NCI-H128 (cell line): ENCODE results near the gene PLEK2.

Source experiments
- DNase-seq: peaks from one replicate; lab custom pipeline; 2025; ENCODE audit not compliant: unreplicated experiment; lab: John Stamatoyannopoulos, UW

The PLEK2 gene

GRCh38 chr14:67405771-67406170, 6.2 kb downstream of the PLEK2 start:
- no peak for DNase-seq

GRCh38 chr14:67400434-67400833, 11.5 kb downstream of the PLEK2 start:
- DNase-seq: no peak

- DNase-seq: no peak
Observed at GRCh38 chr14:67397536-67397935, 14.4 kb downstream of the PLEK2 start.

GRCh38 chr14:67396381-67396970, 15.5 kb downstream of the PLEK2 start:
- no peak for DNase-seq

GRCh38 chr14:67395876-67396189, 16.1 kb downstream of the PLEK2 start:
- DNase-seq: no peak

DNA sequence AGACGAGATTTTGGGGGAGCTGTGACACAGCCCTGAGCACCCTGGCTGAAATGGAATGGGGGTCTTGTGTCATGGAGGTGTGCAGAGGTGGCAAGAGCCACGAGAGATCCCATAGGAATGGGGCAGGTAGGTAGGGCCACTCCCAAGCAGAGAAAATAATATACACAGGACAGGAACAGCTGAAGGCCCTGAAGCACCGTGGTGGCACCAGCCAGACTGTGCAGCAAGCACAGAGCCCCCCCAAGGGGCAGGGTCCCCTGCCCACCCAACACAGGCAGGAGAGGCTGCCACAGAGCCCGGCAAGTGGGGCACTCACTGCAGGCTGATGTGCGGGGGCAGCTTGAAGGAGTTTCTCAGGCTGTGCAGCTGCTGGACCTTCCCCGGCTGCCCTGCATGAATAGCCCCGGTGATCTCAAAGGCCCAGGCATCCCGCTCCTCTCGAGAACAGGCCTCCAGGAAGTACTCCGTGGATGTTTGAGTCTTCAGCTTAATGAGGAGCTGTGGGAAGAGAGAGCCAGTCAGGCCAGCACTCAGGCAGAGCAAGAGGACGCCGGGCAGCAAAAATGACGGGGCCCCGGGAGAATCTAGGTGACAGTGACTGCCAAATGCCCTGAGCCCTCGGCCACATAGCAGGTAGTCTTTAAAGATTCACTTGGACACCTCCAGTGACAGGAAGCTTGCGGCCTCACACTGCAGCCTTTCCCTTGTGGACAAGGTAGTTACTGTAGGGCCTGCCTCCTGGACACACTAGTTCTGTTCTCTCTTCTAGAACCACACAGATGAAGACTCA, 16.7 kb downstream of the PLEK2 start:
- no peak for DNase-seq

GRCh38 chr14:67393689-67394088, 18.3 kb downstream of the PLEK2 start:
- DNase-seq: no peak

DNA sequence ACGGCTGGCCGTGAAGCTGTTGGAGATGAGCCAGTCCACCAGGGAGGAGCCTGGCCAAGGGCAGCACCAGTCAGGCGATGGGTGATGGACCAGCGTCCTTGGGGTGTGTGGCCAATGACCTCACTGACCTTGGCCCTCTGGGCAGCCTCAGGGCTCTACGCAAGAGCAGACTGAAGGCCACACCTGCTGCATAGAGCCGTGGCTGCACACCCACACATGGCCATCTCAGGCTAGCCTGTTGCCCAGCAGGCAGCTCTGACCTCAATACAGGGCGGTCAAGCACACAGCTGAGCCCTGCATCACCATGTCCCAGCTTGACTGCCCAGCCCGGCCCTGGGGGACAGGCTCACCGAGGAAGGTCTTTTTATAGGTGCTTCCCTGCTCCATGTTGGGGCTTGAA, 19.2 kb downstream of the PLEK2 start:
- no peak for DNase-seq

GRCh38 chr14:67392123-67392522, 19.8 kb downstream of the PLEK2 start:
- no peak for DNase-seq

DNA sequence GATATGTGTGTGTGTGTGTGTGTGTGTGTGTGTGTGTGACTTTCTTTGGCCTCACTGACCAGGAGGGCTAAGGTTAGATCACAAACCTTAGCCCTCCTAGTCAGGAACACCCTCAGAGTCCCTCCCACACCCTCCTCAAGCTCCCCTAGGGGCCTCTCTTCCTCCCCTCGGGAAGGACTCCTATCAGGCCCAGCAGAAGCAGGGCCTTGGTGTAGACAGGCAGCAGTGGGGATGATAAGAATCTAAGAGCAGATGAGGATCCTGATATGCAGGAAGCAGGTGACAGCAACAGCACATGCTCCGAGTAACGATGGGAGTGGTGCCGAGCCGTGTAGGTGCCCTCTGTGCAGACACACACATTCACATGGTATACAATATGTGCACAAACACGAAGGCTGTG, 20.7 kb downstream of the PLEK2 start:
- DNase-seq: no peak

DNA sequence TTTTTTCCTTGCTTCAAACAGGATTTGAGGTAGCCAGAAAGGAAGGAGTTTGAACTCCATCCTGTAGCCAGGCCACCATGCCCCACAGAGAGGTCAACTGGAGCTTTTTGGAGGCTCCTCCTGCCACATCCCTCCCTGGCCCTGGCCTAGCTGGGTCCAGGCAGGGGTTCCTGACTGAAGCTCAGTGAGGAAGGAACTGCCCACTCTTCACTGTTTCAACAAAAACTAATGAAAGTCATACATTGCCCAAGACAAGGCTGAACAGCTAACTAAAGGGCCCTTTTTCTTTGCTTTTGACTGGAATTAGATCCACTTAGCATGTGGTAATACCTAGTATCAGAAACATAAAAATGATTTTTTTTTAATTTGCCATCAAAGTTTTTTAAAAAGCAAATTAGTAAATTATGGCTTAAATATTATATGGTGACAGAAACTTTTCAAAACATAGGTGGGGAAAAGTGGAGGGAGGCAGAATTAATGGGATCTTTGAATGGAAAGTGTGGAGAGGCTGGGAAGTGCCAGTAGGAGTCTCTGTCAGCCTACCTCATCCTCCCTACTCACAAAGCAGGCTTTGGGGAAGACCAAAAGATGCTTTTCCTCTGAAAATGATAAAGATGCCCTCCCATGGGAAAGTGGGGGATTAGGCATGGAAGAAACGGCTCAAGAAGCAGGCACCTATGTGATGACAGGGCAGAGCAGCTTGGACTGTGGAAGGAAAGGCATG, 22.0 kb downstream of the PLEK2 start:
- no peak for DNase-seq

GRCh38 chr14:67389275-67389674, 22.7 kb downstream of the PLEK2 start:
- no peak for DNase-seq

- DNase-seq: no peak
Observed at GRCh38 chr14:67387195-67387594, 24.8 kb downstream of the PLEK2 start.

DNA sequence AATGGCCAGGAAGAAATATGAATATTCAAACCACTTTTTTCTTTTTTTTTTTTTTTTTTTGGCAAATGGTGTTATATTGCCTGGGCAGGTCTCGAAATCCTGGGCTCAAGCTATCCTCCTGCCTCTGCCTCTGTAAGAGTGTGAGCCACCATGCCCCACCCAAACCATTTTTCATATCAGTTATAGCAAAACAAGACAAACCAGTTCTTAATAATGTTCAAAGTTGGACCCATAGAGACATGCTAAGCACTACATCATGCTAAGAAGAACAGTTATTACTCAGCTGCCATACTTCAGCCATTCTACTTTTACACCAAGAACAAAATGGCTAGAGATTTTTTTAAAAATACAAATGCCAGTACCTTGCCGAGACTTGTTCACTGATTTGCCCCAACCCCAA, 26.3 kb downstream of the PLEK2 start:
- DNase-seq: no peak

- DNase-seq: no peak
Observed at GRCh38 chr14:67385120-67385519, 26.8 kb downstream of the PLEK2 start.

DNA sequence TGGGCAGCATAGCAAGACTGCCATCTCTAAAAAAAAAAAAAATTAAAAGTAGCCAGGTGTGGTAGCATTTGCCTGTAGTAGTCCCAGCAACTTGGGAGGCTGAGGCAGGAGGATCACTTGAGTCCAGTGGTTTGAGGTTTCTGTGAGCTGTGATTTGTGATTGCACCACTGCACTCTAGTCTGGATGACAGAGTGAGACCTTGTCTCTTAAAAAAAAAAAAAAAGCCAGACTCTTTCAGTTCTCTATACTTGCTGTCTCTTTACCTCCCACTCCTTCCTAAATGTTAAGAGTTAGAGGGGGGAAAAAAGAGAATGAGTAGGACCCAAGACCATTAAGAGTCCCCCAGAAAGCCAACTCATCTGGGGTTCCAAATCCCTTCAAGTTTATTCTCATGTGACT, 34.0 kb downstream of the PLEK2 start:
- no peak for DNase-seq

GRCh38 chr14:67373347-67373746, 38.6 kb downstream of the PLEK2 start:
- no peak for DNase-seq

DNA sequence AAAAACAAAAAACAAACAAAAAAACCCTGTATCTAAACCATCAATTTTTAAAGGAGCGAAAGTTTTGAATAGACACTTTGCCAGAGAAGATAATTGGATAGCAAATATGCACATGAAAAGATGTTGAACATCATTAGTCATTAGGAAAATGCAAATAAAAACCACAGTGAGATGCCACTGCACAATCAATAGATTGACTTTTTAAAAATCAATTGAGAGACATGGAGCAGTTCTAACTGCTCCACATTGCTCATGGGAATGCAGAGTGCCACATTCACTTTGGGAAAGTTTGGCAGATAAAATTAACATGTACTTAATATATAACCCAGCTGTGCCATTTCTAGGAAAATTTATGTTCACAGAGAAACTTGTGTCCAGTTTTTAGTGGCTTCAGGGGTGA, 39.1 kb downstream of the PLEK2 start:
- DNase-seq: no peak

GRCh38 chr14:67371247-67372148, 40.5 kb downstream of the PLEK2 start:
- DNase-seq: no peak

DNA sequence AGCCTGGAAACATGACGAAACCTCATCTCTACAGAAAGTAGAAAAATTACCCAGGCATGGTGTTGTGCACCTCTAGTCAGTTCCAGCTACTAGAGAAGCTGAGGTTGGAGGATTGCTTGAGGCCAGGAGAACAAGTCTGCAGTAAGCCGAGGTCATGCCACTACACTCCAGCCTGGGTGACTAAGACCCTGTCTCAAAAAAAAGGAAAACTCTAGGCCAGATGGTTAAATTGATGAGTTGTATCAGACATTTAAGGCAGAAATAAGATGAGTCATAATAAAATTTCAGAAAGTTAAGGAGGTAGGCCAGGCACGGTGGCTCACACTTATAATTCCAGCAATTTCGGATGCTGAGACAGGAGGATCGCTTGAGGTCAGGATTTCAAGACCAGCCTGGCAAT, 41.1 kb downstream of the PLEK2 start:
- no peak for DNase-seq

GRCh38 chr14:67365476-67365875, 46.5 kb downstream of the PLEK2 start:
- no peak for DNase-seq
